RWPE2 (cell line): ENCODE data around the gene SERPINE2.

Experiments used
- ATAC-seq: fragments of 200-7000 bp; cut with Tn5 transposase; 3 replicates; pipeline ENCODE4 v1.9.1; 2021; ENCODE audit warnings: low read depth
- DNase-seq: peaks from one replicate; pipeline ENCODE4 v3.0.0-alpha.2; 2020; ENCODE audit warnings: low spot score
- H3K27ac ChIP-seq: fragments of 450-650 bp; 2 replicates; pipeline ENCODE4 v1.5.1; 2017; ENCODE audit warnings: mild to moderate bottlenecking; ENCODE audit not compliant: poor library complexity, severe bottlenecking
- H3K27me3 ChIP-seq: fragments of 250-450 bp; sonication (Bioruptor Pico); 2 replicates; pipeline ENCODE4 v1.5.1; 2021; ENCODE audit warnings: mild to moderate bottlenecking, moderate library complexity; ENCODE audit not compliant: insufficient read depth, poor library complexity, severe bottlenecking
- H3K36me3 ChIP-seq: fragments of 250-450 bp; sonication (Bioruptor Pico); 2 replicates; pipeline ENCODE4 v1.5.1; 2020; ENCODE audit warnings: low read depth, mild to moderate bottlenecking, moderate library complexity
- H3K4me1 ChIP-seq: fragments of 250-450 bp; sonication (Bioruptor Pico); 2 replicates; pipeline ENCODE4 v1.5.1; 2021; ENCODE audit warnings: mild to moderate bottlenecking, moderate library complexity; ENCODE audit not compliant: insufficient read depth, poor library complexity, severe bottlenecking
- H3K4me3 ChIP-seq: fragments of 250-450 bp; sonication (Bioruptor Pico); 2 replicates; pipeline ENCODE4 v1.5.1; 2021; ENCODE audit warnings: mild to moderate bottlenecking, moderate library complexity; ENCODE audit not compliant: severe bottlenecking
- H3K9me3 ChIP-seq: fragments of 250-450 bp; sonication (Bioruptor Pico); 2 replicates; pipeline ENCODE4 v1.5.1; 2021; ENCODE audit warnings: mild to moderate bottlenecking, moderate library complexity; ENCODE audit not compliant: severe bottlenecking
- TF ChIP-seq, protein P1 (sequence below): fragments of 450-650 bp; IDR thresholded peaks from one replicate; pipeline ENCODE4 v1.5.1; 2017; ENCODE audit warnings: mild to moderate bottlenecking, moderate library complexity; ENCODE audit not compliant: poor library complexity, severe bottlenecking

The SERPINE2 gene

DNA sequence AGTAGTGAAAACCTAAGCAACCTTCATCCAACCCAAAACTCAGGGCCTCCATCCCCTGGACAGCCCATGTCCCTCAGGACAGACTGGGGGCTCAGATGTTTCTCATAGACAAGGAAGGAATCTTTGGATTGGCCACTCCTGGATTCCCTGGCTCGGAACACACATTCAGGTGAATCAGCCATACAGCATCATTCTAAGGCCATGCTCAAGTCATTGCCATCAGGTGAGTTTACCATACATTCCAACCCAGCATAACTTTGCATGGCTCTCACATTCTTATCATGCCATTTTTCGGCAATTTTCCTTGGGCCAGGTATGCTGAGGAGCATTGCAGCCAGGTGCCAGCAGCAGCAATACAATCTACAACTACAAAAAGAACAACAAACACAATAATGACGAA, 34.6 kb upstream of the SERPINE2 start:
- no peaks in the 10 kb centered on the region for H3K9me3 ChIP-seq
- no peaks in the 10 kb centered on the region for H3K4me1 ChIP-seq
- TF ChIP-seq, protein P1, sequence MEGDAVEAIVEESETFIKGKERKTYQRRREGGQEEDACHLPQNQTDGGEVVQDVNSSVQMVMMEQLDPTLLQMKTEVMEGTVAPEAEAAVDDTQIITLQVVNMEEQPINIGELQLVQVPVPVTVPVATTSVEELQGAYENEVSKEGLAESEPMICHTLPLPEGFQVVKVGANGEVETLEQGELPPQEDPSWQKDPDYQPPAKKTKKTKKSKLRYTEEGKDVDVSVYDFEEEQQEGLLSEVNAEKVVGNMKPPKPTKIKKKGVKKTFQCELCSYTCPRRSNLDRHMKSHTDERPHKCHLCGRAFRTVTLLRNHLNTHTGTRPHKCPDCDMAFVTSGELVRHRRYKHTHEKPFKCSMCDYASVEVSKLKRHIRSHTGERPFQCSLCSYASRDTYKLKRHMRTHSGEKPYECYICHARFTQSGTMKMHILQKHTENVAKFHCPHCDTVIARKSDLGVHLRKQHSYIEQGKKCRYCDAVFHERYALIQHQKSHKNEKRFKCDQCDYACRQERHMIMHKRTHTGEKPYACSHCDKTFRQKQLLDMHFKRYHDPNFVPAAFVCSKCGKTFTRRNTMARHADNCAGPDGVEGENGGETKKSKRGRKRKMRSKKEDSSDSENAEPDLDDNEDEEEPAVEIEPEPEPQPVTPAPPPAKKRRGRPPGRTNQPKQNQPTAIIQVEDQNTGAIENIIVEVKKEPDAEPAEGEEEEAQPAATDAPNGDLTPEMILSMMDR = no peak
- H3K27me3 ChIP-seq = no peaks in the 10 kb centered on the region
- no peak overlapping the region for H3K27ac ChIP-seq
- no peak for ATAC-seq
- H3K4me3 ChIP-seq = no peak overlapping the region
- no peaks in the 10 kb centered on the region for H3K36me3 ChIP-seq
- DNase-seq = no peak

DNA sequence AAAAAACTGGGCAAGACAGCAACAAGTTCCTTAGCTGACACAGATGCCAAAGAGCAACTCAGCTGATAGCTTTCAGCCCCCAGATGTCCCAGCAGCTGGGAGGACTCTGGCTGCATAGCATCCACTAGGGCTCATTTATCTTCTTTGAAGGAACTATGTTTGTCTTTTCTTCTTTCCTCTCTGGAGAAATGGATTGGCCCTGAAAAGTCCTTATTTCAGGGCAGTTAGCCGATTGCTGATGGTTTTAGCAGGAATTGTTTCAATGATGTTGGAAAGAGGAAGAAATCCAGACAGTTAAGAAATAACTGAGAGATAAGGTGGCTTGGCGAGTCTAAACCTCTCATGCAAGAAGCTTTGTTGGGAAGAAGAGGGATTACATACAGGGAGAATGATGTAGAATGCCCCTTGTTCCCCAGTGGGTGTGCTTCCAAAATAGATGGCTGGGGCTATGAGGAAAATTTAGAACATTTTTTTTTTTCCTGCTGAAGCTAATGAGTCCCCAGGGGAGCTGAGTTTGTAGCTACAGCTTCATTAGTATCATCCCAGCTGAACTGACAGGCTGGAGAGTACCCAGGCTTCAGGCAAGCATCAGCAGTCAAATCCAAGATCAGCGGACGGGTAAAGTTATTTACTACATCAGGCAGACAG, 33.6 kb upstream of the SERPINE2 start:
- DNase-seq (no peak), ATAC-seq (no peak)
- no peaks in the 10 kb centered on the region for H3K9me3 ChIP-seq
- no peaks in the 10 kb centered on the region for H3K4me1 ChIP-seq
- no peaks in the 10 kb centered on the region for H3K36me3 ChIP-seq
- H3K27me3 ChIP-seq = no peaks in the 10 kb centered on the region
- no peak overlapping the region for H3K4me3 ChIP-seq
- TF ChIP-seq, protein P1 = no peak
- no peak overlapping the region for H3K27ac ChIP-seq

DNA sequence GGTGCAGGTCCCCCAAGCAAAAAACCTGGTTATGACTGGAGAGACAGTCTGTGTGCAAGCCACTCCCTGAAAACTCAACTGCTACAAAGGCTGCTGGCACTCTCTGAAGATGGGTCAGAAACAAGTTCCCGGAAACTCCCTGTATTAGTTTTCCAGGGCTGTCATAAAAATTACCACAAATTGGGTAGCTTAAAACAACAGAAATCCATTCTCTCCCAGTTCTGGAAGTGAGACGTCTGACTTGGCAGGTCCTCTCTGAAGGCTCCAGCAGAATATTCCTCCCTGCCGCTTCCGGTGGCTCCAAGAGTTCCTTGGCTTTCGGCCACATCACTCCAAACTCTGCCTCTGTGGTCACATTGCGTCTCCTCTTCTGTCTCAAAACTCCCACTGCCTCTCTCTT, 30.1 kb upstream of the SERPINE2 start:
- no peaks in the 10 kb centered on the region for H3K4me1 ChIP-seq
- TF ChIP-seq, protein P1 = no peak
- no peak for ATAC-seq
- H3K27ac ChIP-seq = no peak overlapping the region
- H3K27me3 ChIP-seq = no peaks in the 10 kb centered on the region
- H3K36me3 ChIP-seq = no peaks in the 10 kb centered on the region
- H3K9me3 ChIP-seq = no peaks in the 10 kb centered on the region
- no peak for DNase-seq
- H3K4me3 ChIP-seq = no peak overlapping the region

DNA sequence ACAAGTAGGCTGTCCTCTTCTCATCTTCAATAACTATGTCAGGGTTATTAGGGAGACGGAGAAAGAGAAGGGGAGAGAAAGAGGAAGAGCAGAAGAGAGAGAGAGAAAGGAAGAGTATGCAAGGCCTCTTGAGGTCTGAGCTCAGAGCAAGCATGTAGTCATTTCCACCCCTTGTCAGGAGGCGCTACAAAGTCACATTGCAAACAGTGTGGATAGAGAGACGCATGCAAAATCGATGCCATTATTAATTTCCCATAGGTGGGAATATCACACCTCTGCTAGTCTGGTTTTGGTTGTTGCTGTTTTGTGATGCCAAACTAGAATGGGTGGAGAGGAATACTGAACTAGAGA, 24.2 kb upstream of the SERPINE2 start:
- Histone ChIP-seq H3K27ac (no peak overlapping the region), H3K4me3 (no peak overlapping the region), H3K9me3 (no peaks in the 10 kb centered on the region), H3K27me3 (no peaks in the 10 kb centered on the region), H3K4me1 (no peaks in the 10 kb centered on the region), H3K36me3 (no peaks in the 10 kb centered on the region)
- TF ChIP-seq, protein P1 = no peak
- DNase-seq = no peak
- ATAC-seq = no peak

DNA sequence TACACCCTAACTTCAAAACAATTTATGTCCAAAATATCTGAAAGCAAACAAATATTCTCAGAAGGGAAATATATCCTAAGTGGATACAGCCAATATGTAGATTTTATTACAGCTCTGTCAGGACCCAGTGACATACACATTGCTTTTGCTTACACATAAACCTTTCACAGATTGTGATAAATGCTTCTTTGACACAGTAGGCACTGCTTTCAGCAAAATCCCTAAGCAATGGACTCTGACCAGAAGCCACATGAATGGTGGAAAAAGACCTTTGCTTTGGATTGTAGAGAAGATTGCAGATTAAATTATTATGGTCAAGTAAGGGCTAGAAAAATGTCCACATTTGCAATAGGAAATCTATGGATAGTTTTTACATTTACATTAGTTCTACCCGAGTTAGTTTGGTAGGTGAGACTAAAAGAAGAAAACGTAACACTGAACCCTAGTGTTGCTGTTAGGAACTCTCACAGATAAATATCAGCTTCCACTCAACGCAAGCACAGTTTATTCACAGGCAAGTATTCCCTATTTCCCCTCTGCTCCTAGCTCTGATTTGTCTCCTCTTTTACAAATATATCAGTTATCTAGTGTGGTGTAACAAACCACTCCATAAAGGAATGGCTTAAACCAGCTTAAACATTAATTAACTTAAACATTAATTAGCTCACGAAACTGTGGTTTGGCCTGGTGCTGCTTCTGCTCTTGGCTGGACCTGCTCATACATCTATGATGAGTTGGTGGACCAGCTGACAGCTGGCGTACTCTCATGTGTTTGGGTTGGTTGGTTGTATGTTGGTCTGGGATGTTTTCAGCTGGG, 23.6 kb upstream of the SERPINE2 start:
- H3K4me1 ChIP-seq = no peaks in the 10 kb centered on the region
- no peaks in the 10 kb centered on the region for H3K27me3 ChIP-seq
- no peak overlapping the region for H3K4me3 ChIP-seq
- TF ChIP-seq, protein P1 = no peak
- no peak overlapping the region for H3K27ac ChIP-seq
- no peak for ATAC-seq
- H3K9me3 ChIP-seq = no peaks in the 10 kb centered on the region
- no peaks in the 10 kb centered on the region for H3K36me3 ChIP-seq
- DNase-seq = no peak
